ENCODE results near the gene KIAA1217.

KIAA1217 gene

GRCh38 chr10:24596217-24596930 lies 387.4 kb downstream of the KIAA1217 start (continued):
- TF ChIP-seq, protein P1, sequence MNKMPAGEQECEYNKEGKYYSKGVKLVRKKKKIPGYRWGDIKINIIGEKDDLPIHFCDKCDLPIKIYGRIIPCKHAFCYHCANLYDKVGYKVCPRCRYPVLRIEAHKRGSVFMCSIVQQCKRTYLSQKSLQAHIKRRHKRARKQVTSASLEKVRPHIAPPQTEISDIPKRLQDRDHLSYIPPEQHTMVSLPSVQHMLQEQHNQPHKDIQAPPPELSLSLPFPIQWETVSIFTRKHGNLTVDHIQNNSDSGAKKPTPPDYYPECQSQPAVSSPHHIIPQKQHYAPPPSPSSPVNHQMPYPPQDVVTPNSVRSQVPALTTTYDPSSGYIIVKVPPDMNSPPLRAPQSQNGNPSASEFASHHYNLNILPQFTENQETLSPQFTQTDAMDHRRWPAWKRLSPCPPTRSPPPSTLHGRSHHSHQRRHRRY (tag by site-specific recombination; IDR thresholded peaks at IDR 0.05), result no peak
- TF ChIP-seq ZNF76 (tag by site-specific recombination; IDR thresholded peaks at IDR 0.05; ENCODE audit: borderline replicate concordance, low read depth) (no peak), ZNF146 (tag by site-specific recombination; IDR thresholded peaks at IDR 0.05) (no peak), ZNF10 (tag by site-specific recombination; IDR thresholded peaks at IDR 0.05) (no peak), ZBTB17 (tag by site-specific recombination; IDR thresholded peaks at IDR 0.05) (no peak), ZNF585B (tag by site-specific recombination; IDR thresholded peaks at IDR 0.05) (no peak)

DNA sequence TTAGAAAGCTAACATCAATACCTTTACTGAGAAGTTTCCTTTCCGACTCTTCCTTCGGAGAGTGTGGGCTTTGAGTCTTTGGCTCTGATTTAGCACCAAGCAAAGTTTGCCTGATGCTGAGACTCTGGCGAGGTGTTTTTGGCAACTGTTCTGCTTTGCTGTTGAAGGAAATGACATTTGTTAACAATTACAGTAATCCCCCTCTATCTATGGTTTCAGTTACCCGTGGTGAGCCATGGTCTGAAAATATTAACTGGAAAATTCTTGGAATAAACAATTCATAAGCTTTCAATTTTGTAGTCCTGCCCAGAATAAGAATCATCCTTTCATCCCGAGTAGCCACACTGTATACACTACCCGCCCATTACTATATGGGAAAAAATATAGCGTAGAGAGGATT lies 388.5 kb downstream of the KIAA1217 start:
- Histone ChIP-seq H3K27ac (ENCODE audit: extremely low read depth, low read depth, low read length) (no peak overlapping the region), H3K36me3 (ENCODE audit: control insufficient read depth in 2 of 2, insufficient read depth in 1 of 2, low read length in 2 of 2) (peaks cover 49 to 81% of the 10 kb centered on the region in 2 experiments), H3K9me3 (ENCODE audit: control insufficient read depth, insufficient read depth, low read depth, low read length) (no peaks in the 10 kb centered on the region), H3K4me1 (ENCODE audit: control insufficient read depth, insufficient read depth, low read length) (no peaks in the 10 kb centered on the region), H3K4me3 (ENCODE audit: low read depth, low read length) (no peak overlapping the region)
- ChIA-PET POLR2A (no interaction called here), CTCF (interaction anchor here (0.6 to 2.3 kb wide), 2 partner anchors 20 to 22 kb away, joined by 5 to 9 read pairs; no protein-coding TSS in a partner anchor)
- TF ChIP-seq ZNF416 (tag by site-specific recombination; IDR thresholded peaks at IDR 0.05) (no peak), ZFP69B (tag by site-specific recombination; IDR thresholded peaks at IDR 0.05) (no peak), PBX3 (CRISPR knock-in tag; IDR thresholded peaks at IDR 0.05) (no peak), ZNF843 (tag by site-specific recombination; IDR thresholded peaks at IDR 0.05) (no peak), ZNF398 (tag by site-specific recombination; IDR thresholded peaks at IDR 0.05) (no peak), ZNF121 (tag by site-specific recombination; IDR thresholded peaks at IDR 0.05) (no peak), ZNF600 (tag by site-specific recombination; IDR thresholded peaks at IDR 0.05) (no peak), ZNF266 (tag by site-specific recombination; IDR thresholded peaks at IDR 0.05; ENCODE audit: low read depth) (no peak), ZNF777 (tag by site-specific recombination; IDR thresholded peaks at IDR 0.05; ENCODE audit: borderline replicate concordance) (no peak), ZNF391 (tag by site-specific recombination; IDR thresholded peaks at IDR 0.05; ENCODE audit: borderline replicate concordance, low read depth) (no peak), ZFP3 (tag by site-specific recombination; IDR thresholded peaks at IDR 0.05; ENCODE audit: low read depth) (no peak), ZNF211 (tag by site-specific recombination; IDR thresholded peaks at IDR 0.05; ENCODE audit: low read depth) (no peak)
